PC-3 (cell line): Measurements from ENCODE around the gene CFAP20DC. TPM values are rescaled to one million over a fixed set of nuclear protein-coding genes. Genes with fewer than 3 reads are reported as not detected.

Experiments used
- ATAC-seq: fragments of 200-7000 bp; cut with Tn5 transposase; 2 replicates; pipeline ENCODE4 v1.9.1; 2020; ENCODE audit warnings: mild to moderate bottlenecking, moderate library complexity
- BruUV-seq: library from RNA; stranded (reverse); fragments of 400-500 nt; replicated peaks from 2 replicates; lab custom pipeline; 2021; lab: Mats Ljungman, UMichigan
- CTCF ChIA-PET: fragments of 300-600 bp; sonication (Branson Sonifier 250); formaldehyde crosslinking; loops from one replicate; lab custom pipeline; 2022; ENCODE audit warnings: antibody characterized with exemption; lab: Charles Lee
- POLR2A ChIA-PET: fragments of 300-600 bp; sonication (Branson Sonifier 250); formaldehyde crosslinking; loops from one replicate; lab custom pipeline; 2022; ENCODE audit warnings: antibody characterized with exemption; ENCODE audit not compliant: unreplicated experiment; lab: Charles Lee
- DNase-seq: peaks from one replicate; pipeline ENCODE4 v3.0.0-alpha.2; 2015
- H2AFZ ChIP-seq: fragments of 300-600 bp; sonication (generic); 2 replicates; pipeline ENCODE4 v1.6.0; 2016; ENCODE audit warnings: antibody characterized with exemption, low read length
- H3F3A ChIP-seq: fragments of 300-600 bp; sonication (generic); one replicate; pipeline ENCODE4 v1.6.0; 2017; ENCODE audit warnings: antibody characterized with exemption, low read length, control low read depth, mild to moderate bottlenecking; ENCODE audit not compliant: unreplicated experiment
- H3K27ac ChIP-seq: fragments of 300-600 bp; sonication (generic); 2 replicates; pipeline ENCODE4 v1.5.1; 2016; ENCODE audit warnings: mild to moderate bottlenecking, low read length
- H3K27me3 ChIP-seq: fragments of 300-600 bp; sonication (generic); 2 replicates; pipeline ENCODE4 v1.6.1; 2016; ENCODE audit warnings: low read length, mixed read lengths
- H3K36me3 ChIP-seq: fragments of 300-600 bp; sonication (generic); 2 replicates; pipeline ENCODE4 v1.6.1; 2016; ENCODE audit warnings: low read depth, mixed run types, low read length, mixed read lengths
- H3K4me1 ChIP-seq: fragments of 300-600 bp; sonication (generic); 2 replicates; pipeline ENCODE4 v1.5.1; 2016; ENCODE audit warnings: low read length; ENCODE audit not compliant: insufficient read depth
- H3K4me2 ChIP-seq: fragments of 300-600 bp; sonication (generic); 2 replicates; pipeline ENCODE4 v1.6.0; 2016; ENCODE audit warnings: low read length
- H3K4me3 ChIP-seq: fragments of 300-600 bp; sonication (generic); 2 replicates; pipeline ENCODE4 v1.5.1; 2016; ENCODE audit warnings: mild to moderate bottlenecking, low read length, mixed read lengths
- H3K79me2 ChIP-seq: fragments of 300-600 bp; sonication (generic); 2 replicates; pipeline ENCODE4 v1.6.1; 2017; ENCODE audit warnings: low read length, mixed read lengths
- H3K9ac ChIP-seq: fragments of 300-600 bp; sonication (generic); 2 replicates; pipeline ENCODE4 v1.6.0; 2016; ENCODE audit warnings: mild to moderate bottlenecking, low read length
- H3K9me2 ChIP-seq: fragments of 300-600 bp; sonication (generic); replicated peaks from 2 replicates; pipeline ENCODE4 v1.6.1; 2016; ENCODE audit warnings: mixed run types, low read length, mixed read lengths
- H3K9me3 ChIP-seq: fragments of 300-600 bp; sonication (generic); 2 replicates; pipeline ENCODE4 v1.6.1; 2016; ENCODE audit warnings: low read length, mixed read lengths
- H4K20me1 ChIP-seq: fragments of 300-600 bp; sonication (generic); 2 replicates; pipeline ENCODE4 v1.6.1; 2016; ENCODE audit warnings: low read length, mixed read lengths
- EZH2 ChIP-seq: fragments of 300-600 bp; sonication (generic); IDR thresholded peaks from one replicate; pipeline ENCODE4 v1.6.1; 2017; ENCODE audit warnings: antibody characterized with exemption, mild to moderate bottlenecking, low read length; ENCODE audit not compliant: unreplicated experiment
- EZH2phosphoT487 ChIP-seq: fragments of 300-600 bp; sonication (generic); IDR thresholded peaks from 2 replicates; pipeline ENCODE4 v1.6.1; 2018; ENCODE audit warnings: mild to moderate bottlenecking, antibody characterized with exemption, low read length, borderline replicate concordance
- intact Hi-C: fragments of 100-400 bp; cut with micrococcal nuclease; formaldehyde crosslinking; loops from 2 replicates; pipeline ENCODE4 v1.9.0; 2023
- total RNA-seq: library from RNA; depleted of rRNA; stranded (reverse); fragments of >200 nt; gene quantifications from 2 replicates; pipeline ENCODE4 v1.2.3, GENCODE V29; 2014
- TF ChIP-seq, protein P1 (sequence below): fragments of 300-600 bp; sonication (generic); conservative IDR thresholded peaks from 2 replicates; pipeline ENCODE4 v1.5.1; 2017; ENCODE audit warnings: antibody characterized with exemption, low read depth, mild to moderate bottlenecking, low read length

Gene CFAP20DC
- total RNA-seq, 1 experiment from 2014 or later = 15.4 TPM

- no peaks in the 10 kb centered on the region for H3K9me3 ChIP-seq
- H3K4me2 ChIP-seq = no peak overlapping the region
- no peak overlapping the region for H3K27ac ChIP-seq
- ATAC-seq (peak; percentile 40), DNase-seq (peak; percentile 49)
- no peak overlapping the region for H3K4me3 ChIP-seq
- no peak overlapping the region for H2AFZ ChIP-seq
- ChIA-PET CTCF (no interaction called here), POLR2A (no interaction called here)
- BruUV-seq = no TSS peak
- no peaks in the 10 kb centered on the region for H3K4me1 ChIP-seq
- H3F3A ChIP-seq = no peaks in the 10 kb centered on the region
- no peak overlapping the region for H3K9ac ChIP-seq
- H4K20me1 ChIP-seq = no peaks in the 10 kb centered on the region
- H3K9me2 ChIP-seq = no peaks in the 10 kb centered on the region
- TF ChIP-seq EZH2phosphoT487 = no peak
- TF ChIP-seq EZH2 = no peak
- H3K79me2 ChIP-seq = no peaks in the 10 kb centered on the region
- H3K36me3 ChIP-seq = no peaks in the 10 kb centered on the region
- no peaks in the 10 kb centered on the region for H3K27me3 ChIP-seq
- intact Hi-C loops = no loop called here
Measured at GRCh38 chr3:58749948-58750347, 299.9 kb downstream of the CFAP20DC start.

DNA sequence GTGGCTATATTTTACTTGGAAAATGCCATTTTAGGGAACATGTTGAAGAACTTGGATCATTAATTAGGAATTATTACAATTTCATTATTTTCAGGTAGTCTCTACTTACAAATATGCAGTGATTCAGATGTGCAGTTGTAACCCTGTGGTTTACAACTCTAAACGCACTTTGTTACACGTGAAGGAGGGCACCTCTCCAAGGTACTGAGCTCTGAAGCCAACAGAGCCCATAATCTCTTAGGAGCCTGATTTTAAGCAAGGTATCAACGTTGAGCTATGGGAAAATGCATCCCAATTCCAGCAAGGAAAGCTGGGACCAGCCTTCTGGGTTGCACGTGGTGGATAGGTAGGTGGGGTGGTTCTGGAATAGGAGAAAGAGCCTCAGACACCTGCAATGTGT is 301.8 kb downstream of the CFAP20DC start:
- intact Hi-C loops = no loop called here
- Histone ChIP-seq H3K27me3 (no peaks in the 10 kb centered on the region), H3K4me2 (no peak overlapping the region), H4K20me1 (no peaks in the 10 kb centered on the region), H2AFZ (no peak overlapping the region), H3K4me3 (no peak overlapping the region), H3K27ac (no peak overlapping the region), H3K4me1 (no peaks in the 10 kb centered on the region), H3K9me3 (no peaks in the 10 kb centered on the region), H3F3A (no peaks in the 10 kb centered on the region), H3K36me3 (no peaks in the 10 kb centered on the region), H3K79me2 (no peaks in the 10 kb centered on the region), H3K9ac (no peak overlapping the region), H3K9me2 (no peaks in the 10 kb centered on the region)
- DNase-seq = no peak
- BruUV-seq = no TSS peak
- CTCF ChIA-PET = no interaction called here
- TF ChIP-seq, protein P1, sequence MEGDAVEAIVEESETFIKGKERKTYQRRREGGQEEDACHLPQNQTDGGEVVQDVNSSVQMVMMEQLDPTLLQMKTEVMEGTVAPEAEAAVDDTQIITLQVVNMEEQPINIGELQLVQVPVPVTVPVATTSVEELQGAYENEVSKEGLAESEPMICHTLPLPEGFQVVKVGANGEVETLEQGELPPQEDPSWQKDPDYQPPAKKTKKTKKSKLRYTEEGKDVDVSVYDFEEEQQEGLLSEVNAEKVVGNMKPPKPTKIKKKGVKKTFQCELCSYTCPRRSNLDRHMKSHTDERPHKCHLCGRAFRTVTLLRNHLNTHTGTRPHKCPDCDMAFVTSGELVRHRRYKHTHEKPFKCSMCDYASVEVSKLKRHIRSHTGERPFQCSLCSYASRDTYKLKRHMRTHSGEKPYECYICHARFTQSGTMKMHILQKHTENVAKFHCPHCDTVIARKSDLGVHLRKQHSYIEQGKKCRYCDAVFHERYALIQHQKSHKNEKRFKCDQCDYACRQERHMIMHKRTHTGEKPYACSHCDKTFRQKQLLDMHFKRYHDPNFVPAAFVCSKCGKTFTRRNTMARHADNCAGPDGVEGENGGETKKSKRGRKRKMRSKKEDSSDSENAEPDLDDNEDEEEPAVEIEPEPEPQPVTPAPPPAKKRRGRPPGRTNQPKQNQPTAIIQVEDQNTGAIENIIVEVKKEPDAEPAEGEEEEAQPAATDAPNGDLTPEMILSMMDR = no peak
- TF ChIP-seq EZH2 = no peak
- no peak for TF ChIP-seq EZH2phosphoT487
- POLR2A ChIA-PET = no interaction called here
- ATAC-seq = no peak

GRCh38 chr3:58746758-58747157 is 303.1 kb downstream of the CFAP20DC start:
- POLR2A ChIA-PET = no interaction called here

More at GRCh38 chr3:58746758-58747157, 303.1 kb downstream of the CFAP20DC start:
- H3K9me2 ChIP-seq = no peaks in the 10 kb centered on the region
- no peaks in the 10 kb centered on the region for H3F3A ChIP-seq
- intact Hi-C loops = no loop called here
- CTCF ChIA-PET = no interaction called here
- no peak overlapping the region for H2AFZ ChIP-seq
- TF ChIP-seq, protein P1 = no peak
- TF ChIP-seq EZH2 (no peak), EZH2phosphoT487 (no peak)
- DNase-seq = no peak
- H3K79me2 ChIP-seq = no peaks in the 10 kb centered on the region
- no peaks in the 10 kb centered on the region for H3K27me3 ChIP-seq
- BruUV-seq = no TSS peak
- H3K9me3 ChIP-seq = no peaks in the 10 kb centered on the region
- no peak overlapping the region for H3K4me2 ChIP-seq
- no peak for ATAC-seq
- H3K36me3 ChIP-seq = no peaks in the 10 kb centered on the region
- no peak overlapping the region for H3K4me3 ChIP-seq
- no peak overlapping the region for H3K27ac ChIP-seq
- H3K4me1 ChIP-seq = no peaks in the 10 kb centered on the region; the same call in 1 of the 2 replicates
- no peaks in the 10 kb centered on the region for H4K20me1 ChIP-seq
- no peak overlapping the region for H3K9ac ChIP-seq
